ENCODE results near the gene CECR2.

GRCh38 chr22:17598318-17598717 lies 229.1 kb downstream of the CECR2 start:
- no peak for TF ChIP-seq POLR2A (IDR thresholded peaks at IDR 0.05)
- no peak for TF ChIP-seq CTCF (IDR thresholded peaks at IDR 0.05)
